NCI-H460 (cell line): ENCODE results near the gene GCAT. TPM values are rescaled to one million over a fixed set of nuclear protein-coding genes. Genes with fewer than 3 reads are reported as not detected.
"Not testable (repeated sequence)": the region's sequence is repeated elsewhere in the genome, so short reads cannot be mapped to it uniquely, and the experiment has no call there.

Experiments used
- DNase-seq: peaks from one replicate; pipeline ENCODE4 v3.0.0-alpha.2; 2016; ENCODE audit warnings: low read depth; ENCODE audit errors: extremely low read depth
- total RNA-seq: library from RNA; depleted of rRNA; stranded (reverse); fragments of >200 nt; shearing (Covaris generic); gene quantifications from 2 replicates; pipeline ENCODE4 v1.2.3, GENCODE V29; 2014

GCAT gene
- total RNA-seq, 1 experiment from 2014 or later: 4.0 TPM

- DNase-seq: no peak
These were observed 26.2 kb upstream of the GCAT start for GRCh38 chr22:37781434-37782059.

DNA sequence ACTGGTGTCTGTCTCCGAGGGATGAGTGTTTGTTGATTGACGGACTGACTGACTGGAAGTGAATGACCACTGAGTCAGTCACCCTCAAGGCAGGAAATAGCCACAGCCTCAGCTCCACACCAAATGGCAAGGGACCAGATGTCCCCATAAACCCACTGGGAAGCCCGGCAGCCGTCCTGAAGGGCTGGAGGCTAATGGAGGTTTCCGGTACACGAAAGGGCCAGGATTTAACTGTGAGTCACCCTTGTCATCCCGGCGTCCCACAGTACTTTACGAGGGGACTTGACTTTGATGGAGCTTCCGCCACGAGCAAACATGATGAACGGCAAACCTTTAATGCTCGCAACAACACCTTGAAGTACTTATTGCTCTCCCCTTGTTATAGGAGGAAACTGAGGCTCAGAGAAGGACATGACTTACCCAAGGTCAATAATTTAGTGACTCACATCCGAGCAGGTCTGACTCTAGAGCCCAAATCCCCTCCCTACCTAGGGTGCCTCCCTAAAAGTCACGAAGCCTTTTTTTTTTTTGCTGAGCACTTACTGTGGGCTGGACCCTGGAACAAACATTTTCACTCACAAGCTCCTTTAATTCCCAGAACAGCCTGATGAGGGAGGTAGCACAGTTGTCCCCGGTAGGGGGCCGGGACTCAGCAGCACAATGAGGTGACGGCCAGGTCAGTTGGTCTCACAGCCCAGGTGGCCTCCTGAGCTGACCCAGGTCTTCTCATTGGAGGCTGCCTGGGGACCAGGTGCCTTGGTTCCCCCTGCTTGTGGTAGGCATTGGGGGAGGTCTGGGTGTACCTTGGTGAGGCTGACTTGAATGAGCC lies 25.2 kb upstream of the GCAT start:
- no peak for DNase-seq

- DNase-seq: no peak
These were observed 22.8 kb upstream of the GCAT start for GRCh38 chr22:37784829-37785495.

GRCh38 chr22:37790234-37790633 lies 17.5 kb upstream of the GCAT start:
- no peak for DNase-seq

DNA sequence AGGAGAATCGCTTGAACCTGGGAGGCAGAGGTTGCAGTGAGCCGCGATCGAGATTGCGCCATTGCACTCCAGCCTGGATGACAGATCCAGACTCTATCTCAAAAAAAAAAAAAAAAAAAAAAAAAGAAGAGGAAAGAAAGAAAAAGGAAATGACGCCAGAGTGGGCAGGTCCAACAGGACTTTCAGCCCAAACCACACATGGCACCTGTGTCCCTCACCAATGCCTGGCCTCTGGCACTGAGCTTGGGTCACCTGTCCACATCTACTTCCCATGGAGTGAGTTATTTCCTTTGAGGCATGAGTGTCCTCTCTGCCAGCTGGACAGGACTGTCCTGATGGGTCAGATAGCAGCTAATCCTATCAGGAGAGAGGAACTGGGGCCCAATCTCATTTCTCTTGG lies 15.2 kb upstream of the GCAT start:
- DNase-seq: no peak

GRCh38 chr22:37794376-37794775 lies 13.4 kb upstream of the GCAT start:
- no peak for DNase-seq

DNA sequence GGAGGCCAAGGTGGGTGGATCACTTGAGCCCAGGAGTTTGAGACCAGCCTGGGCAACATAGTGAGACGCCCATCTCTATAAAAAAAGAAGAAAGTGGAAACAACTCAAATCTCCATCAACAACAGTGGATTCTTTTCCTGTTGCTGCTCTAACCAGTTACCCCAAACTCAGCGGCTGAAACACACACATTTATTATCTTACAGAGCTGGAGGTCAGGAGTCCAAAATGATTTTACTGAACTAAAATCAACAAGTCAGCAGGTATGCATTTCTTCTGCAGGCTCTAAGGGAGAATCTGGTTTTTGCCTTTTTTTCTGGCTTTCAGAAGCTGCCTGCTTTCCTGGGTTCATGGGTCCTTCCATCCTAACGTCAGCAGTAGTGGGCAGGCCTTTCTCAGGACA lies 11.7 kb upstream of the GCAT start:
- no peak for DNase-seq

DNA sequence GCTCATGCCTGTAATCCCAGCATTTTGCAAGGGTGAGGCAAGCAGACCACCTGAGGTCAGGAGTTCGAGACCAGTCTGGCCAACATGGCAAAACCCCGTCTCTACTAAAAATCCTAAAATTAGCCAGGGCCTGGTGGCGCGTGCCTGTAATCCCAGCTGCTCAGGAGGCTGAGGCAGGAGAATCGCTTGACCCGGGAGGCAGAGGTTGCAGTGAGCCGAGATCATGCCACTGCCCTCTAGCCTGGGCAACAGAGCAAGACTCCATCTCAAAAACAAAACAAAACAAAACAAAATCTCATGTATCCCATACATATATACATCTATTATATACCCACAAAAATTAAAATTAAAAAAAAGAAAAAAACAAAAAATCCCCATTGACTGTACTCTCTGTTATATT lies 10.5 kb upstream of the GCAT start:
- DNase-seq: not testable (repeated sequence)

GRCh38 chr22:37797874-37798500 lies 9.7 kb upstream of the GCAT start:
- no peak for DNase-seq

DNA sequence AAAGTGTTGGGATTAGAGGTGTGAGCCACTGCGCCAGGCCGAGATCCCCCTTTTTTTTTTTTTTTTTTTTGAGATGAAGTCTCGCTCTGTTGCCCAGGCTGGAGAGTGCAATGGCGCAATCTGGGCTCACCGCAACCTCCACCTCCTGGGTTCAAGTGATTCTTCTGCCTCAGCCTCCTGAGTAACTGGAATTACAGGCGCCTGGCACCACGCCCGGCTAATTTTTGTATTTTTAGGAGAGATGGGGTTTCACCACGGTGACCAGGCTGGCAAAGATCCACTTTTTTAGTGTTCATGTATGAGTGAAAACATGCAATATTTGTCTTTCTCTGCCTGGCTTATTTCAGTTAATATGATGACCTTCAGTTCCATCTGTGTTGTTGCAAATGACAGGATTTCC lies 7.8 kb upstream of the GCAT start:
- not testable (repeated sequence) for DNase-seq

- DNase-seq: no peak
These were observed 5.8 kb upstream of the GCAT start for GRCh38 chr22:37801946-37802309.

GRCh38 chr22:37802310-37803194 lies 5.2 kb upstream of the GCAT start:
- no peak for DNase-seq

GRCh38 chr22:37803195-37803638 lies 4.5 kb upstream of the GCAT start:
- DNase-seq: no peak

- DNase-seq: no peak
These were observed 3.9 kb upstream of the GCAT start for GRCh38 chr22:37803639-37804351.

DNA sequence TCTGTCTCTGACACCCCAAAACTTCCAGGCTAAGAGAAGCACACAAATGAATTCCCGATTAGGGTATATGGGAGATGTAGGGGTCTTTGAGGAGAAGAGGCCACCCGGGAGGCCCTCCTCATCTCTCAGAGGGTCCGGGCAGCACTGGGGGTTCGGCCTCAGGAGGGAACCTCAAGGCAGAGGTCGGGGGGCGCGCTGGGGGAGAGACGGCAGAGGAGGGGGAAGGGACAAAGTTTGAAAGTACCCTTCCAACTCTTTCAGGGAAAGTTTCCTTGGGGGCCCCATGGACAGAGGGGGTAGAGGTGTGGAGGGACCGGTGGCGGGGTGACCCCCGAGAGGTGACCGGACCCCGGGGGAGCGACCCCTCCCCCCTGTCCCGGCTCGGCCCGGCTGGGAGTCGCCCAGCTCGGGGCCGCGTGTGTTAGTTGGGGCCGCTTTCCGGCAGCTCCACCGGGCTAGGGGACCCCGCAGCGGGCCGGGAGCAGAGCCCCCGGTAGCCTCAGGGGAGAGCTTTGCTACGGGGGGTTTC lies 3.3 kb upstream of the GCAT start:
- DNase-seq: no peak

- peak; percentile 49 for DNase-seq
These were observed 2.6 kb upstream of the GCAT start for GRCh38 chr22:37804881-37805809.

DNA sequence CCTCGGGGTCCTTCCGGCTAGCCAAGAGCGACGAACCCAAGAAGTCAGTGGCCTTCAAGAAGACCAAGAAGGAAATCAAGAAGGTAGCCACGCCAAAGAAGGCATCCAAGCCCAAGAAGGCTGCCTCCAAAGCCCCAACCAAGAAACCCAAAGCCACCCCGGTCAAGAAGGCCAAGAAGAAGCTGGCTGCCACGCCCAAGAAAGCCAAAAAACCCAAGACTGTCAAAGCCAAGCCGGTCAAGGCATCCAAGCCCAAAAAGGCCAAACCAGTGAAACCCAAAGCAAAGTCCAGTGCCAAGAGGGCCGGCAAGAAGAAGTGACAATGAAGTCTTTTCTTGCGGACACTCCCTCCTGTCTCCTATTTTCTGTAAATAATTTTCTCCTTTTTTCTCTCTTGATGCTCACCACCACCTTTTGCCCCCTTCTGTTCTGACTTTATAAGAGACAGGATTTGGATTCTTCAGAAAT lies 1.9 kb upstream of the GCAT start:
- DNase-seq: no peak
